HEK293 (cell line): ENCODE measurements around the gene MMP11.

Source experiments
- CTCF ChIA-PET: fragments of 350-600 bp; formaldehyde crosslinking; extraction: SDS; loops from one replicate; lab custom pipeline; 2021; ENCODE audit warnings: antibody characterized with exemption; lab: Yijun Ruan, JAX
- POLR2A ChIA-PET: fragments of 300-600 bp; formaldehyde crosslinking; extraction: SDS; loops from one replicate; lab custom pipeline; 2020; ENCODE audit warnings: antibody characterized with exemption, inconsistent platforms; lab: Yijun Ruan, JAX
- H3K27ac ChIP-seq: fragments of 200-500 bp; sonication (Bioruptor generic); 2 replicates; pipeline ENCODE4 v1.5.1; 2014; ENCODE audit warnings: low read depth, low read length, control low read depth, inconsistent platforms; ENCODE audit errors: extremely low read depth
- H3K36me3 ChIP-seq, 2 experiments: fragments of 200-500 bp in 1 of 2; sonication (Bioruptor generic) in 1 of 2; 1 replicate in 1 of 2; 2 replicates in 1 of 2; pipeline ENCODE4 v1.5.1; 2014 to 2017; ENCODE audit warnings: inconsistent platforms in 2 of 2, low read length in 2 of 2; ENCODE audit not compliant: control insufficient read depth in 2 of 2, insufficient read depth in 1 of 2
- H3K4me1 ChIP-seq: fragments of 200-500 bp; sonication (Bioruptor generic); 2 replicates; pipeline ENCODE4 v1.5.1; 2014; ENCODE audit warnings: mild to moderate bottlenecking, low read length, inconsistent platforms; ENCODE audit not compliant: control insufficient read depth, insufficient read depth
- H3K4me3 ChIP-seq: 2 replicates; pipeline ENCODE4 v1.5.1; 2011; ENCODE audit warnings: low read depth, mild to moderate bottlenecking, control low read depth, low read length, moderate library complexity
- H3K9me3 ChIP-seq: fragments of 200-500 bp; sonication (Bioruptor generic); 2 replicates; pipeline ENCODE4 v1.5.1; 2014; ENCODE audit warnings: low read depth, low read length, inconsistent platforms; ENCODE audit not compliant: control insufficient read depth, insufficient read depth
- GLIS2 ChIP-seq: fragments of 450-650 bp; formaldehyde crosslinking; IDR thresholded peaks from 2 replicates; pipeline ENCODE4 v1.5.1; 2016; ENCODE audit warnings: missing biosample characterization, missing genetic modification characterization
- REST ChIP-seq: fragments of 450-650 bp; formaldehyde crosslinking; IDR thresholded peaks from 2 replicates; pipeline ENCODE4 v1.5.1; 2016; ENCODE audit warnings: missing biosample characterization, missing genetic modification characterization
- ZFP41 ChIP-seq: fragments of 450-650 bp; formaldehyde crosslinking; IDR thresholded peaks from 2 replicates; pipeline ENCODE4 v1.5.1; 2016; ENCODE audit warnings: missing biosample characterization, missing genetic modification characterization, borderline replicate concordance
- ZIC2 ChIP-seq: fragments of 450-650 bp; formaldehyde crosslinking; IDR thresholded peaks from 2 replicates; pipeline ENCODE4 v1.5.1; 2016; ENCODE audit warnings: missing biosample characterization, missing genetic modification characterization
- ZNF133 ChIP-seq: fragments of 450-650 bp; formaldehyde crosslinking; IDR thresholded peaks from 2 replicates; pipeline ENCODE4 v1.5.1; 2016; ENCODE audit warnings: missing biosample characterization, missing genetic modification characterization
- ZNF174 ChIP-seq: fragments of 450-650 bp; formaldehyde crosslinking; IDR thresholded peaks from 2 replicates; pipeline ENCODE4 v1.5.0; 2017; ENCODE audit warnings: missing biosample characterization, mild to moderate bottlenecking, missing genetic modification characterization
- ZNF2 ChIP-seq: fragments of 450-650 bp; formaldehyde crosslinking; IDR thresholded peaks from 2 replicates; pipeline ENCODE4 v1.5.1; 2016; ENCODE audit warnings: missing biosample characterization, missing genetic modification characterization
- ZNF202 ChIP-seq: fragments of 450-650 bp; formaldehyde crosslinking; IDR thresholded peaks from 2 replicates; pipeline ENCODE4 v1.5.1; 2016; ENCODE audit warnings: missing biosample characterization, missing genetic modification characterization, borderline replicate concordance
- ZNF292 ChIP-seq: fragments of 450-650 bp; formaldehyde crosslinking; IDR thresholded peaks from 2 replicates; pipeline ENCODE4 v1.5.1; 2016; ENCODE audit warnings: low read depth, missing biosample characterization, missing genetic modification characterization, borderline replicate concordance
- ZNF324 ChIP-seq: fragments of 450-650 bp; formaldehyde crosslinking; IDR thresholded peaks from 2 replicates; pipeline ENCODE4 v1.5.1; 2016; ENCODE audit warnings: missing biosample characterization, missing genetic modification characterization
- ZNF335 ChIP-seq: fragments of 450-650 bp; formaldehyde crosslinking; conservative IDR thresholded peaks from 2 replicates; pipeline ENCODE4 v1.5.1; 2016; ENCODE audit warnings: missing biosample characterization, missing genetic modification characterization
- ZNF449 ChIP-seq: fragments of 450-650 bp; formaldehyde crosslinking; IDR thresholded peaks from 2 replicates; pipeline ENCODE4 v1.5.1; 2017; ENCODE audit warnings: missing biosample characterization, mild to moderate bottlenecking, missing genetic modification characterization, moderate library complexity
- ZNF610 ChIP-seq: fragments of 450-650 bp; formaldehyde crosslinking; IDR thresholded peaks from 2 replicates; pipeline ENCODE4 v1.5.1; 2016; ENCODE audit warnings: missing biosample characterization, missing genetic modification characterization, borderline replicate concordance
- ZNF768 ChIP-seq: fragments of 450-650 bp; formaldehyde crosslinking; IDR thresholded peaks from 2 replicates; pipeline ENCODE4 v1.5.1; 2018; ENCODE audit warnings: missing biosample characterization, mild to moderate bottlenecking, missing genetic modification characterization
- ZNF777 ChIP-seq: fragments of 450-650 bp; formaldehyde crosslinking; IDR thresholded peaks from 2 replicates; pipeline ENCODE4 v1.5.1; 2017; ENCODE audit warnings: missing biosample characterization, missing genetic modification characterization, borderline replicate concordance
- ZXDB ChIP-seq: fragments of 450-650 bp; formaldehyde crosslinking; IDR thresholded peaks from 2 replicates; pipeline ENCODE4 v1.5.1; 2016; ENCODE audit warnings: missing biosample characterization, missing genetic modification characterization
- TF ChIP-seq, protein P1 (sequence below): fragments of 450-650 bp; formaldehyde crosslinking; IDR thresholded peaks from 2 replicates; pipeline ENCODE4 v1.5.1; 2016; ENCODE audit warnings: missing biosample characterization, missing genetic modification characterization
- TF ChIP-seq, protein P2 (sequence below): fragments of 450-650 bp; formaldehyde crosslinking; IDR thresholded peaks from 2 replicates; pipeline ENCODE4 v1.5.1; 2016; ENCODE audit warnings: missing biosample characterization, missing genetic modification characterization, borderline replicate concordance
- TF ChIP-seq, protein P3 (sequence below): fragments of 450-650 bp; IDR thresholded peaks from 2 replicates; pipeline ENCODE4 v1.5.1; 2018; ENCODE audit warnings: missing biosample characterization, missing genetic modification characterization
- TF ChIP-seq, protein P4 (sequence below): fragments of 450-650 bp; formaldehyde crosslinking; IDR thresholded peaks from 2 replicates; pipeline ENCODE4 v1.5.1; 2016; ENCODE audit warnings: missing biosample characterization, missing genetic modification characterization

The MMP11 gene

GRCh38 chr22:23804781-23805291 lies 32.2 kb downstream of the MMP11 start (continued):
- TF ChIP-seq, protein P1, sequence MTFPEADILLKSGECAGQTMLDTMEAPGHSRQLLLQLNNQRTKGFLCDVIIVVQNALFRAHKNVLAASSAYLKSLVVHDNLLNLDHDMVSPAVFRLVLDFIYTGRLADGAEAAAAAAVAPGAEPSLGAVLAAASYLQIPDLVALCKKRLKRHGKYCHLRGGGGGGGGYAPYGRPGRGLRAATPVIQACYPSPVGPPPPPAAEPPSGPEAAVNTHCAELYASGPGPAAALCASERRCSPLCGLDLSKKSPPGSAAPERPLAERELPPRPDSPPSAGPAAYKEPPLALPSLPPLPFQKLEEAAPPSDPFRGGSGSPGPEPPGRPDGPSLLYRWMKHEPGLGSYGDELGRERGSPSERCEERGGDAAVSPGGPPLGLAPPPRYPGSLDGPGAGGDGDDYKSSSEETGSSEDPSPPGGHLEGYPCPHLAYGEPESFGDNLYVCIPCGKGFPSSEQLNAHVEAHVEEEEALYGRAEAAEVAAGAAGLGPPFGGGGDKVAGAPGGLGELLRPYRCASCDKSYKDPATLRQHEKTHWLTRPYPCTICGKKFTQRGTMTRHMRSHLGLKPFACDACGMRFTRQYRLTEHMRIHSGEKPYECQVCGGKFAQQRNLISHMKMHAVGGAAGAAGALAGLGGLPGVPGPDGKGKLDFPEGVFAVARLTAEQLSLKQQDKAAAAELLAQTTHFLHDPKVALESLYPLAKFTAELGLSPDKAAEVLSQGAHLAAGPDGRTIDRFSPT = no peak
- TF ChIP-seq ZNF174 (no peak), GLIS2 (no peak), ZIC2 (tag by site-specific recombination) (no peak), ZNF777 (tag by site-specific recombination) (no peak), REST (tag by site-specific recombination) (no peak), ZNF2 (tag by site-specific recombination) (no peak), ZNF335 (tag by site-specific recombination) (no peak)
- TF ChIP-seq, protein P2, sequence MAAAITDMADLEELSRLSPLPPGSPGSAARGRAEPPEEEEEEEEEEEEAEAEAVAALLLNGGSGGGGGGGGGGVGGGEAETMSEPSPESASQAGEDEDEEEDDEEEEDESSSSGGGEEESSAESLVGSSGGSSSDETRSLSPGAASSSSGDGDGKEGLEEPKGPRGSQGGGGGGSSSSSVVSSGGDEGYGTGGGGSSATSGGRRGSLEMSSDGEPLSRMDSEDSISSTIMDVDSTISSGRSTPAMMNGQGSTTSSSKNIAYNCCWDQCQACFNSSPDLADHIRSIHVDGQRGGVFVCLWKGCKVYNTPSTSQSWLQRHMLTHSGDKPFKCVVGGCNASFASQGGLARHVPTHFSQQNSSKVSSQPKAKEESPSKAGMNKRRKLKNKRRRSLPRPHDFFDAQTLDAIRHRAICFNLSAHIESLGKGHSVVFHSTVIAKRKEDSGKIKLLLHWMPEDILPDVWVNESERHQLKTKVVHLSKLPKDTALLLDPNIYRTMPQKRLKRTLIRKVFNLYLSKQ = no peak
- TF ChIP-seq, protein P3, sequence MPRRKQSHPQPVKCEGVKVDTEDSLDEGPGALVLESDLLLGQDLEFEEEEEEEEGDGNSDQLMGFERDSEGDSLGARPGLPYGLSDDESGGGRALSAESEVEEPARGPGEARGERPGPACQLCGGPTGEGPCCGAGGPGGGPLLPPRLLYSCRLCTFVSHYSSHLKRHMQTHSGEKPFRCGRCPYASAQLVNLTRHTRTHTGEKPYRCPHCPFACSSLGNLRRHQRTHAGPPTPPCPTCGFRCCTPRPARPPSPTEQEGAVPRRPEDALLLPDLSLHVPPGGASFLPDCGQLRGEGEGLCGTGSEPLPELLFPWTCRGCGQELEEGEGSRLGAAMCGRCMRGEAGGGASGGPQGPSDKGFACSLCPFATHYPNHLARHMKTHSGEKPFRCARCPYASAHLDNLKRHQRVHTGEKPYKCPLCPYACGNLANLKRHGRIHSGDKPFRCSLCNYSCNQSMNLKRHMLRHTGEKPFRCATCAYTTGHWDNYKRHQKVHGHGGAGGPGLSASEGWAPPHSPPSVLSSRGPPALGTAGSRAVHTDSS = no peak
- TF ChIP-seq, all 188 proteins: peak for 0

DNA sequence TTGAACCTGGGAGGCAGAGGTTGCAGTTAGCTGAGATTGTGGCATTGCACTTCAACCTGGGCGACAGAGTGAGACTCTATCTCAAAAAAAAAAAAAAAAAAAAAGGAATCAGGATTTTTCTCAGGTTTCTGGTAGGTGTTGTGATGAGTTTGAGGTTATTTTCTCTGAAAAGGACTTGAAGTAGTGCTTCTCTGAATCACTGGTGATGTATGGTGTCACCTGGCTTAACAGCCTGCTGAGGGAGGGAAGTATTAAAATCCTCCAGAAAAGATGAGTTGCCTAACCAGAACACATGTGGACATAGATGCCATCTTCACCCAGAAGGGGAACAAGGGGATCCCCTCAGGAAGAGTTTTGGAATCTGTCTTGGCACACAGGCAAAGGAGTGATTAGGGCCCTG lies 34.2 kb downstream of the MMP11 start:
- Histone ChIP-seq H3K4me3 (no peak overlapping the region), H3K4me1 (no peaks in the 10 kb centered on the region), H3K27ac (no peak overlapping the region), H3K36me3 (peaks cover 41 to 70% of the 10 kb centered on the region in 2 experiments), H3K9me3 (no peaks in the 10 kb centered on the region)
- POLR2A ChIA-PET = no interaction called here
- TF ChIP-seq, protein P4, sequence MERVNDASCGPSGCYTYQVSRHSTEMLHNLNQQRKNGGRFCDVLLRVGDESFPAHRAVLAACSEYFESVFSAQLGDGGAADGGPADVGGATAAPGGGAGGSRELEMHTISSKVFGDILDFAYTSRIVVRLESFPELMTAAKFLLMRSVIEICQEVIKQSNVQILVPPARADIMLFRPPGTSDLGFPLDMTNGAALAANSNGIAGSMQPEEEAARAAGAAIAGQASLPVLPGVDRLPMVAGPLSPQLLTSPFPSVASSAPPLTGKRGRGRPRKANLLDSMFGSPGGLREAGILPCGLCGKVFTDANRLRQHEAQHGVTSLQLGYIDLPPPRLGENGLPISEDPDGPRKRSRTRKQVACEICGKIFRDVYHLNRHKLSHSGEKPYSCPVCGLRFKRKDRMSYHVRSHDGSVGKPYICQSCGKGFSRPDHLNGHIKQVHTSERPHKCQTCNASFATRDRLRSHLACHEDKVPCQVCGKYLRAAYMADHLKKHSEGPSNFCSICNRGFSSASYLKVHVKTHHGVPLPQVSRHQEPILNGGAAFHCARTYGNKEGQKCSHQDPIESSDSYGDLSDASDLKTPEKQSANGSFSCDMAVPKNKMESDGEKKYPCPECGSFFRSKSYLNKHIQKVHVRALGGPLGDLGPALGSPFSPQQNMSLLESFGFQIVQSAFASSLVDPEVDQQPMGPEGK (tag by site-specific recombination) = no peak
- TF ChIP-seq ZFP41 (tag by site-specific recombination) = no peak
- TF ChIP-seq ZNF133 = no peak
- no peak for TF ChIP-seq ZNF202 (tag by site-specific recombination)
- TF ChIP-seq ZNF292 = no peak
- no peak for TF ChIP-seq ZNF449 (tag by site-specific recombination)
- no peak for TF ChIP-seq ZNF324 (tag by site-specific recombination)
- no peak for TF ChIP-seq ZXDB (tag by site-specific recombination)
- no peak for TF ChIP-seq ZNF768 (tag by site-specific recombination)
- TF ChIP-seq ZNF610 = no peak
- CTCF ChIA-PET = no interaction called here
